ENCODE results near the gene GALNT9.

The GALNT9 gene

GRCh38 chr12:132357623-132358186, 28.3 kb upstream of the GALNT9 start:
- in situ Hi-C loops (cut with HindIII; ENCODE audit: low sequenced_read_pairs) = no loop called here
- TF ChIP-seq CTCF (IDR thresholded peaks at IDR 0.05; ENCODE audit: low read depth, low read length, missing control alignments) = no peak
- DNase-seq (ENCODE audit: low read depth) = no peak
- no peak overlapping the region for H3K4me3 ChIP-seq (ENCODE audit: low read depth, low read length)

GRCh38 chr12:132356691-132357622, 27.6 kb upstream of the GALNT9 start:
- TF ChIP-seq CTCF (IDR thresholded peaks at IDR 0.05; ENCODE audit: low read depth, low read length, missing control alignments) = no peak
- in situ Hi-C loops (cut with HindIII; ENCODE audit: low sequenced_read_pairs) = no loop called here
- no peak for DNase-seq (ENCODE audit: low read depth)
- H3K4me3 ChIP-seq (ENCODE audit: low read depth, low read length) = no peak overlapping the region

- H3K4me3 ChIP-seq (ENCODE audit: low read depth, low read length) = no peak overlapping the region
- in situ Hi-C loops (cut with HindIII; ENCODE audit: low sequenced_read_pairs) = no loop called here
- DNase-seq (ENCODE audit: low read depth) = no peak
- no peak for TF ChIP-seq CTCF (IDR thresholded peaks at IDR 0.05; ENCODE audit: low read depth, low read length, missing control alignments)
Observed at GRCh38 chr12:132355742-132356681, 26.6 kb upstream of the GALNT9 start.

- in situ Hi-C loops (cut with HindIII; ENCODE audit: low sequenced_read_pairs) = no loop called here
- H3K4me3 ChIP-seq (ENCODE audit: low read depth, low read length) = no peak overlapping the region
- DNase-seq (ENCODE audit: low read depth) = no peak
- no peak for TF ChIP-seq CTCF (IDR thresholded peaks at IDR 0.05; ENCODE audit: low read depth, low read length, missing control alignments)
Observed at GRCh38 chr12:132354982-132355680, 25.7 kb upstream of the GALNT9 start.

- no peak overlapping the region for H3K4me3 ChIP-seq (ENCODE audit: low read depth, low read length)
- in situ Hi-C loops (cut with HindIII; ENCODE audit: low sequenced_read_pairs) = no loop called here
- TF ChIP-seq CTCF (IDR thresholded peaks at IDR 0.05; ENCODE audit: low read depth, low read length, missing control alignments) = no peak
Observed at GRCh38 chr12:132354211-132354981, 25.0 kb upstream of the GALNT9 start.

More at GRCh38 chr12:132354211-132354981, 25.0 kb upstream of the GALNT9 start:
- no peak for DNase-seq (ENCODE audit: low read depth)
